A673 (cell line): ENCODE measurements around the gene ATP5F1D.

Experiments used
- CTCF ChIP-seq: fragments of 300-800, 200-600 bp; sonication (generic); conservative IDR thresholded peaks from 2 replicates; pipeline ENCODE4 v1.5.1; 2017; ENCODE audit warnings: low read depth, mild to moderate bottlenecking, antibody characterized with exemption, low read length, moderate library complexity, mixed read lengths
- EZH2 ChIP-seq: fragments of 200-600 bp; sonication (generic); IDR thresholded peaks from 2 replicates; pipeline ENCODE4 v1.6.1; 2017; ENCODE audit warnings: borderline replicate concordance, low read depth, mild to moderate bottlenecking, mixed read lengths, antibody characterized with exemption, low read length; ENCODE audit not compliant: poor library complexity, severe bottlenecking

GRCh38 chr19:1267477-1268225, 26.1 kb downstream of the ATP5F1D start:
- TF ChIP-seq CTCF = no peak
- TF ChIP-seq EZH2 = no peak
